ENCODE results near the gene PPP4R4. TPM values are rescaled to one million over a fixed set of nuclear protein-coding genes. Genes with fewer than 3 reads are reported as not detected.

Gene PPP4R4
- total RNA-seq, 2 experiments from 2014 or later: 17.0 to 19.2 TPM

- Mint-ChIP-seq H3K9me3 (no peaks in the 10 kb centered on the region), H3K4me3 (no peak overlapping the region), H3K36me3 (no peaks in the 10 kb centered on the region), H3K27me3 (peaks cover 1% of the 10 kb centered on the region), H3K27ac (no peak overlapping the region), H3K4me1 (ENCODE audit: low read depth) (peaks cover 12% of the 10 kb centered on the region)
- DNase-seq: no peak
- intact Hi-C loops (cut with micrococcal nuclease): no loop called here
- POLR2A ChIA-PET: no interaction called here
- CTCF ChIA-PET: no interaction called here
Observed at GRCh38 chr14:94282991-94283723, 109.0 kb downstream of the PPP4R4 start.

GRCh38 chr14:94284221-94284620 is 110.1 kb downstream of the PPP4R4 start:
- H3K4me1 Mint-ChIP-seq (ENCODE audit: low read depth): peaks cover 12% of the 10 kb centered on the region
- intact Hi-C loops (cut with micrococcal nuclease): no loop called here
- no peak overlapping the region for H3K27ac Mint-ChIP-seq
- H3K4me3 Mint-ChIP-seq: no peak overlapping the region
- H3K9me3 Mint-ChIP-seq: no peaks in the 10 kb centered on the region
- DNase-seq: no peak
- no peaks in the 10 kb centered on the region for H3K36me3 Mint-ChIP-seq
- POLR2A ChIA-PET: no interaction called here
- H3K27me3 Mint-ChIP-seq: peaks cover 1% of the 10 kb centered on the region
- CTCF ChIA-PET: no interaction called here

GRCh38 chr14:94285158-94285557 is 111.0 kb downstream of the PPP4R4 start:
- intact Hi-C loops (cut with micrococcal nuclease): no loop called here
- H3K4me1 Mint-ChIP-seq (ENCODE audit: low read depth): peaks cover 12% of the 10 kb centered on the region
- no peaks in the 10 kb centered on the region for H3K36me3 Mint-ChIP-seq
- peaks cover 1% of the 10 kb centered on the region for H3K27me3 Mint-ChIP-seq
- H3K9me3 Mint-ChIP-seq: no peaks in the 10 kb centered on the region
- H3K4me3 Mint-ChIP-seq: no peak overlapping the region
- H3K27ac Mint-ChIP-seq: no peak overlapping the region
- ChIA-PET POLR2A (no interaction called here), CTCF (no interaction called here)
- no peak for DNase-seq

- Mint-ChIP-seq H3K36me3 (no peaks in the 10 kb centered on the region), H3K9me3 (no peaks in the 10 kb centered on the region), H3K27me3 (peaks cover 1% of the 10 kb centered on the region), H3K4me1 (ENCODE audit: low read depth) (peaks cover 10% of the 10 kb centered on the region), H3K4me3 (no peak overlapping the region), H3K27ac (no peak overlapping the region)
- intact Hi-C loops (cut with micrococcal nuclease): no loop called here
- DNase-seq: no peak
- CTCF ChIA-PET: no interaction called here
- POLR2A ChIA-PET: no interaction called here
Observed at GRCh38 chr14:94288610-94289465, 114.7 kb downstream of the PPP4R4 start.

GRCh38 chr14:94290197-94290596 is 116.1 kb downstream of the PPP4R4 start:
- no peaks in the 10 kb centered on the region for H3K9me3 Mint-ChIP-seq
- no peaks in the 10 kb centered on the region for H3K36me3 Mint-ChIP-seq
- POLR2A ChIA-PET: no interaction called here
- CTCF ChIA-PET: interaction anchor here (0.6 kb wide), 1 partner anchor 191 kb away, joined by 3 read pairs; no protein-coding TSS in a partner anchor
- H3K4me1 Mint-ChIP-seq (ENCODE audit: low read depth): peaks cover 6% of the 10 kb centered on the region
- intact Hi-C loops (cut with micrococcal nuclease): no loop called here
- H3K27me3 Mint-ChIP-seq: peaks cover 2% of the 10 kb centered on the region
- no peak for DNase-seq
- no peak overlapping the region for H3K4me3 Mint-ChIP-seq
- H3K27ac Mint-ChIP-seq: no peak overlapping the region

- no peak for DNase-seq
- intact Hi-C loops (cut with micrococcal nuclease): no loop called here
- H3K36me3 Mint-ChIP-seq: no peaks in the 10 kb centered on the region
- ChIA-PET CTCF (no interaction called here), POLR2A (no interaction called here)
- H3K27me3 Mint-ChIP-seq: peaks cover 2% of the 10 kb centered on the region
- peaks cover 2% of the 10 kb centered on the region for H3K9me3 Mint-ChIP-seq
- H3K27ac Mint-ChIP-seq: no peak overlapping the region
- peaks cover 2% of the 10 kb centered on the region for H3K4me1 Mint-ChIP-seq (ENCODE audit: low read depth)
- no peak overlapping the region for H3K4me3 Mint-ChIP-seq
Observed at GRCh38 chr14:94291159-94291905, 117.2 kb downstream of the PPP4R4 start.

- Mint-ChIP-seq H3K4me3 (no peak overlapping the region), H3K9me3 (peaks cover 6% of the 10 kb centered on the region), H3K36me3 (no peaks in the 10 kb centered on the region), H3K27ac (no peak overlapping the region), H3K4me1 (ENCODE audit: low read depth) (peaks cover 5% of the 10 kb centered on the region), H3K27me3 (peaks cover 2% of the 10 kb centered on the region)
- intact Hi-C loops (cut with micrococcal nuclease): no loop called here
- CTCF ChIA-PET: no interaction called here
- POLR2A ChIA-PET: no interaction called here
- no peak for DNase-seq
Observed at GRCh38 chr14:94291906-94292525, 117.9 kb downstream of the PPP4R4 start.

GRCh38 chr14:94292526-94292871 is 118.4 kb downstream of the PPP4R4 start:
- intact Hi-C loops (cut with micrococcal nuclease): no loop called here
- DNase-seq: no peak
- Mint-ChIP-seq H3K9me3 (peaks cover 7% of the 10 kb centered on the region), H3K27me3 (peaks cover 2% of the 10 kb centered on the region), H3K27ac (no peak overlapping the region), H3K36me3 (no peaks in the 10 kb centered on the region), H3K4me3 (no peak overlapping the region), H3K4me1 (ENCODE audit: low read depth) (peaks cover 5% of the 10 kb centered on the region)
- ChIA-PET CTCF (no interaction called here), POLR2A (no interaction called here)

- H3K36me3 Mint-ChIP-seq: no peaks in the 10 kb centered on the region
- ChIA-PET CTCF (no interaction called here), POLR2A (no interaction called here)
- H3K27ac Mint-ChIP-seq: no peak within 1 kb of the TSS
- H3K27me3 Mint-ChIP-seq: peaks cover 5% of the 10 kb centered on the region
- intact Hi-C loops (cut with micrococcal nuclease): no loop called here
- H3K9me3 Mint-ChIP-seq: peaks cover 11% of the 10 kb centered on the region
- no peak within 1 kb of the TSS for H3K4me3 Mint-ChIP-seq
- H3K4me1 Mint-ChIP-seq (ENCODE audit: low read depth): peaks cover 5% of the 10 kb centered on the region
- no peak for DNase-seq
Observed at GRCh38 chr14:94292872-94293577, 118.9 kb downstream of the PPP4R4 start, which contains the start of gene SERPINA10. TSS of gene SERPINA10 (minus strand) at chr14:94293268. CDS start at chr14:94290593, 2,675 bp downstream.

GRCh38 chr14:94293578-94293924 is 119.4 kb downstream of the PPP4R4 start:
- Mint-ChIP-seq H3K27me3 (peaks cover 6% of the 10 kb centered on the region), H3K9me3 (peaks cover 11% of the 10 kb centered on the region), H3K36me3 (no peaks in the 10 kb centered on the region), H3K4me3 (no peak overlapping the region), H3K27ac (no peak overlapping the region), H3K4me1 (ENCODE audit: low read depth) (peaks cover 5% of the 10 kb centered on the region)
- CTCF ChIA-PET: no interaction called here
- intact Hi-C loops (cut with micrococcal nuclease): no loop called here
- DNase-seq: no peak
- POLR2A ChIA-PET: no interaction called here

GRCh38 chr14:94295360-94296180 is 121.4 kb downstream of the PPP4R4 start:
- peaks cover 11% of the 10 kb centered on the region for H3K9me3 Mint-ChIP-seq
- intact Hi-C loops (cut with micrococcal nuclease): no loop called here
- no peak overlapping the region for H3K4me3 Mint-ChIP-seq
- no peaks in the 10 kb centered on the region for H3K36me3 Mint-ChIP-seq
- POLR2A ChIA-PET: no interaction called here
- H3K27me3 Mint-ChIP-seq: peaks cover 6% of the 10 kb centered on the region
- no peak overlapping the region for H3K27ac Mint-ChIP-seq
- peaks cover 5% of the 10 kb centered on the region for H3K4me1 Mint-ChIP-seq (ENCODE audit: low read depth)
- CTCF ChIA-PET: no interaction called here
- DNase-seq: no peak
